ENCODE data around the gene DQX1.

The DQX1 gene

DNA sequence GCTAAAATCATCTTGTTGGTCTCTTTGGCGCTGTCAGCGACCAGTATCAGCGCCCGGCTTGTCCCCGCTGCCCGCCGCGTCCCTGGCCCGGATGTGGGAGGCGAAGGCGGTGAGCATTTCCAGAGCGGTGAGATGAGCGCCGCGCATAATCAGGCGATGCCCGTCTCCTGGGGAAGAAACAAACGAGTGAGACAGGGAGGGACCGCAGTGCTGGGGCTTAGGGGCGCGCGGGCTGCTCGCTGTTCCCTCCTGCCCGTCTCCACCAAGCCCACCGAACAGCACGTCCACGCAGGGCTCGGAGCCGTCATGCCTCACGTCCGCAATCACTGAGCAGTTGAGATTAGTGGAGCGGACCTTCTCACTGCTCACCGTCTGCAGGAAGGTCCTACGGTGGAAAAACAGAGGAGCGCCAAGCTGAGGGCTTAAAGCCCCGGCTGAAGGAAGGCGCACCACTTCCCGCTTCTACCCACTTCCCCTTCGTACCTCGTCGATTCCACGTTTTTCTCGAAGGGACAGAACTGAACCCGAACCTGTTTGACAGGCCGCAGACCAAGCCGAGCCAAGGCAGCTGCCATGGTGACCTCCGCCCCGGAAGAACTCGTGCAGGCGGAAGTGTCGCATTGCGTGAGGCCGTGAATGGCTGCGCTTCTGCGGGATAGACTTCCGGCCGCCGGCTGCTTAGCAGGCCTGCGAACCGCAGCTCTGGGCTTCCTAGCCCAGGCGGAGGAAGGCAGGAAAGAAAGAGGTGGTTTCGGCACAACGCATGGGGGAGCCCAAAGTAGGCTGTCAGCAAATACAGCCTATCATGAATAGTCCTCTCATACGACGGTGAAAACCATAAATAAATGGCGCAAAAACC, 53.7 kb downstream of the DQX1 start, which contains the start of gene MRPL53 (continued):
- TF ChIP-seq, protein P1, sequence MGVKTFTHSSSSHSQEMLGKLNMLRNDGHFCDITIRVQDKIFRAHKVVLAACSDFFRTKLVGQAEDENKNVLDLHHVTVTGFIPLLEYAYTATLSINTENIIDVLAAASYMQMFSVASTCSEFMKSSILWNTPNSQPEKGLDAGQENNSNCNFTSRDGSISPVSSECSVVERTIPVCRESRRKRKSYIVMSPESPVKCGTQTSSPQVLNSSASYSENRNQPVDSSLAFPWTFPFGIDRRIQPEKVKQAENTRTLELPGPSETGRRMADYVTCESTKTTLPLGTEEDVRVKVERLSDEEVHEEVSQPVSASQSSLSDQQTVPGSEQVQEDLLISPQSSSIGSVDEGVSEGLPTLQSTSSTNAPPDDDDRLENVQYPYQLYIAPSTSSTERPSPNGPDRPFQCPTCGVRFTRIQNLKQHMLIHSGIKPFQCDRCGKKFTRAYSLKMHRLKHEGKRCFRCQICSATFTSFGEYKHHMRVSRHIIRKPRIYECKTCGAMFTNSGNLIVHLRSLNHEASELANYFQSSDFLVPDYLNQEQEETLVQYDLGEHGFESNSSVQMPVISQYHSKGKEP (tag by site-specific recombination; IDR thresholded peaks at IDR 0.05) = peak; percentile 3; the same call in 1 of the 2 replicates
- TF ChIP-seq ZNF155 (tag by site-specific recombination; IDR thresholded peaks at IDR 0.05) (no peak), ZNF140 (tag by site-specific recombination; IDR thresholded peaks at IDR 0.05) (no peak), ZNF548 (tag by site-specific recombination; IDR thresholded peaks at IDR 0.05) (no peak), ZNF423 (tag by site-specific recombination; IDR thresholded peaks at IDR 0.05) (no peak), ZNF792 (tag by site-specific recombination; IDR thresholded peaks at IDR 0.05) (no peak), PRDM1 (tag by site-specific recombination; IDR thresholded peaks at IDR 0.05) (no peak), ZNF354C (tag by site-specific recombination; IDR thresholded peaks at IDR 0.05; ENCODE audit: borderline replicate concordance, low read depth) (no peak), SP3 (tag by site-specific recombination; IDR thresholded peaks at IDR 0.05) (peak; percentile 63), ZNF274 (IDR thresholded peaks at IDR 0.05; ENCODE audit: low read length) (no peak), ZNF274 (tag by site-specific recombination; IDR thresholded peaks at IDR 0.05; ENCODE audit: borderline replicate concordance) (no peak), ZNF660 (tag by site-specific recombination; IDR thresholded peaks at IDR 0.05) (peak; percentile 54; the same call in 1 of the 2 replicates), ZNF658 (tag by site-specific recombination; IDR thresholded peaks at IDR 0.05) (no peak), ZBTB17 (tag by site-specific recombination; IDR thresholded peaks at IDR 0.05) (peak; percentile 97), ZNF555 (tag by site-specific recombination; conservative IDR thresholded peaks at IDR 0.05) (no peak), EGR2 (tag by site-specific recombination; IDR thresholded peaks at IDR 0.05; ENCODE audit: low read depth) (peak; percentile 49), GFI1B (tag by site-specific recombination; IDR thresholded peaks at IDR 0.05) (no peak), ZNF146 (tag by site-specific recombination; IDR thresholded peaks at IDR 0.05) (0 out of 2 replicates have a peak, but pooled peaks have one; percentile 6), ZNF221 (tag by site-specific recombination; IDR thresholded peaks at IDR 0.05; ENCODE audit: borderline replicate concordance) (no peak), ZNF664 (tag by site-specific recombination; IDR thresholded peaks at IDR 0.05) (no peak), KLF8 (tag by site-specific recombination; IDR thresholded peaks at IDR 0.05) (peak; percentile 37; the same call in 1 of the 2 replicates), ZFP41 (tag by site-specific recombination; IDR thresholded peaks at IDR 0.05; ENCODE audit: borderline replicate concordance) (no peak), ZNF530 (tag by site-specific recombination; IDR thresholded peaks at IDR 0.05; ENCODE audit: low read depth) (no peak), ZNF138 (tag by site-specific recombination; IDR thresholded peaks at IDR 0.05; ENCODE audit: borderline replicate concordance) (no peak), TRIM28 (IDR thresholded peaks at IDR 0.05; ENCODE audit: borderline replicate concordance, low read length) (peak; percentile 82; the same call in 1 of the 2 replicates), ZNF558 (tag by site-specific recombination; IDR thresholded peaks at IDR 0.05) (no peak), ZNF175 (tag by site-specific recombination; IDR thresholded peaks at IDR 0.05) (no peak)
- TF ChIP-seq, protein P2, sequence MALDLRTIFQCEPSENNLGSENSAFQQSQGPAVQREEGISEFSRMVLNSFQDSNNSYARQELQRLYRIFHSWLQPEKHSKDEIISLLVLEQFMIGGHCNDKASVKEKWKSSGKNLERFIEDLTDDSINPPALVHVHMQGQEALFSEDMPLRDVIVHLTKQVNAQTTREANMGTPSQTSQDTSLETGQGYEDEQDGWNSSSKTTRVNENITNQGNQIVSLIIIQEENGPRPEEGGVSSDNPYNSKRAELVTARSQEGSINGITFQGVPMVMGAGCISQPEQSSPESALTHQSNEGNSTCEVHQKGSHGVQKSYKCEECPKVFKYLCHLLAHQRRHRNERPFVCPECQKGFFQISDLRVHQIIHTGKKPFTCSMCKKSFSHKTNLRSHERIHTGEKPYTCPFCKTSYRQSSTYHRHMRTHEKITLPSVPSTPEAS (tag by site-specific recombination; IDR thresholded peaks at IDR 0.05) = peak; percentile 39; the same call in 1 of the 2 replicates
- TF ChIP-seq, protein P3, sequence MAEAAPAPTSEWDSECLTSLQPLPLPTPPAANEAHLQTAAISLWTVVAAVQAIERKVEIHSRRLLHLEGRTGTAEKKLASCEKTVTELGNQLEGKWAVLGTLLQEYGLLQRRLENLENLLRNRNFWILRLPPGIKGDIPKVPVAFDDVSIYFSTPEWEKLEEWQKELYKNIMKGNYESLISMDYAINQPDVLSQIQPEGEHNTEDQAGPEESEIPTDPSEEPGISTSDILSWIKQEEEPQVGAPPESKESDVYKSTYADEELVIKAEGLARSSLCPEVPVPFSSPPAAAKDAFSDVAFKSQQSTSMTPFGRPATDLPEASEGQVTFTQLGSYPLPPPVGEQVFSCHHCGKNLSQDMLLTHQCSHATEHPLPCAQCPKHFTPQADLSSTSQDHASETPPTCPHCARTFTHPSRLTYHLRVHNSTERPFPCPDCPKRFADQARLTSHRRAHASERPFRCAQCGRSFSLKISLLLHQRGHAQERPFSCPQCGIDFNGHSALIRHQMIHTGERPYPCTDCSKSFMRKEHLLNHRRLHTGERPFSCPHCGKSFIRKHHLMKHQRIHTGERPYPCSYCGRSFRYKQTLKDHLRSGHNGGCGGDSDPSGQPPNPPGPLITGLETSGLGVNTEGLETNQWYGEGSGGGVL (tag by site-specific recombination; IDR thresholded peaks at IDR 0.05) = no peak
- TF ChIP-seq, protein P4, sequence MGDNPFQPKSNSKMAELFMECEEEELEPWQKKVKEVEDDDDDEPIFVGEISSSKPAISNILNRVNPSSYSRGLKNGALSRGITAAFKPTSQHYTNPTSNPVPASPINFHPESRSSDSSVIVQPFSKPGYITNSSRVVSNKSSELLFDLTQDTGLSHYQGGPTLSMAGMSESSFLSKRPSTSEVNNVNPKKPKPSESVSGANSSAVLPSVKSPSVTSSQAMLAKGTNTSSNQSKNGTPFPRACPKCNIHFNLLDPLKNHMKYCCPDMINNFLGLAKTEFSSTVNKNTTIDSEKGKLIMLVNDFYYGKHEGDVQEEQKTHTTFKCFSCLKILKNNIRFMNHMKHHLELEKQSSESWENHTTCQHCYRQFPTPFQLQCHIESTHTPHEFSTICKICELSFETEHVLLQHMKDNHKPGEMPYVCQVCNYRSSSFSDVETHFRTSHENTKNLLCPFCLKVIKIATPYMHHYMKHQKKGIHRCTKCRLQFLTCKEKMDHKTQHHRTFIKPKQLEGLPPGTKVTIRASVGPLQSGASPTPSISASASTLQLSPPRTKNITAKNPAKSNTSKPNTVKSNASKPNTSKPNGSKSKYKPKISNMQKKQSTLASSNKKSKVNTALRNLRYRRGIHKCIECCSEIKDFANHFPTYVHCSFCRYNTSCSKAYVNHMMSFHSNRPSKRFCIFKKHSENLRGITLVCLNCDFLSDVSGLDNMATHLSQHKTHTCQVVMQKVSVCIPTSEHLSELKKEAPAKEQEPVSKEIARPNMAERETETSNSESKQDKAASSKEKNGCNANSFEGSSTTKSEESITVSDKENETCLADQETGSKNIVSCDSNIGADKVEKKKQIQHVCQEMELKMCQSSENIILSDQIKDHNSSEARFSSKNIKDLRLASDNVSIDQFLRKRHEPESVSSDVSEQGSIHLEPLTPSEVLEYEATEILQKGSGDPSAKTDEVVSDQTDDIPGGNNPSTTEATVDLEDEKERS (tag by site-specific recombination; IDR thresholded peaks at IDR 0.05) = no peak
- TF ChIP-seq, protein P5, sequence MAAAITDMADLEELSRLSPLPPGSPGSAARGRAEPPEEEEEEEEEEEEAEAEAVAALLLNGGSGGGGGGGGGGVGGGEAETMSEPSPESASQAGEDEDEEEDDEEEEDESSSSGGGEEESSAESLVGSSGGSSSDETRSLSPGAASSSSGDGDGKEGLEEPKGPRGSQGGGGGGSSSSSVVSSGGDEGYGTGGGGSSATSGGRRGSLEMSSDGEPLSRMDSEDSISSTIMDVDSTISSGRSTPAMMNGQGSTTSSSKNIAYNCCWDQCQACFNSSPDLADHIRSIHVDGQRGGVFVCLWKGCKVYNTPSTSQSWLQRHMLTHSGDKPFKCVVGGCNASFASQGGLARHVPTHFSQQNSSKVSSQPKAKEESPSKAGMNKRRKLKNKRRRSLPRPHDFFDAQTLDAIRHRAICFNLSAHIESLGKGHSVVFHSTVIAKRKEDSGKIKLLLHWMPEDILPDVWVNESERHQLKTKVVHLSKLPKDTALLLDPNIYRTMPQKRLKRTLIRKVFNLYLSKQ (tag by site-specific recombination; IDR thresholded peaks at IDR 0.05; ENCODE audit: borderline replicate concordance) = no peak
